HCT116 (cell line): ENCODE results near the gene DIAPH3. TPM values are rescaled to one million over a fixed set of nuclear protein-coding genes. Genes with fewer than 3 reads are reported as not detected.

Experiments
- ATAC-seq: fragments of 200-7000 bp; cut with Tn5 transposase; 2 replicates; pipeline ENCODE4 v1.9.1; 2020; ENCODE audit warnings: mild to moderate bottlenecking, moderate library complexity
- BruUV-seq: library from RNA; stranded (reverse); fragments of 400-500 nt; replicated peaks from 2 replicates; lab custom pipeline; 2021; lab: Mats Ljungman, UMichigan
- CTCF ChIA-PET: fragments of 300-600 bp; sonication (Branson Sonifier 250); formaldehyde crosslinking; loops from one replicate; lab custom pipeline; 2021; ENCODE audit warnings: antibody characterized with exemption; lab: Charles Lee
- POLR2A ChIA-PET: fragments of 300-600, 350-600 bp; sonication (Branson Sonifier 250); formaldehyde crosslinking; loops from one replicate; lab custom pipeline; 2021; ENCODE audit warnings: antibody characterized with exemption; lab: Charles Lee
- RAD21 ChIA-PET, 2 experiments: fragments of 300-600 bp; sonication (Branson Sonifier 250); formaldehyde crosslinking; loops; one replicate each; lab custom pipeline; 2023; ENCODE audit warnings: low total read pairs in 2 of 2; ENCODE audit not compliant: uncharacterized antibody in 2 of 2, unreplicated experiment in 2 of 2, low non-redundant PET in 1 of 2; lab: Charles Lee
- DNase-seq: peaks from one replicate; pipeline ENCODE4 v3.0.0-alpha.2; 2010; ENCODE audit warnings: low read depth, low spot score
- H2AFZ ChIP-seq: fragments of 200-600 bp; shearing (Covaris generic), sonication (generic); 2 replicates; pipeline ENCODE4 v1.6.1; 2017; ENCODE audit warnings: low read depth, mixed run types, mixed read lengths, antibody characterized with exemption, low read length; ENCODE audit not compliant: poor library complexity, severe bottlenecking
- H3K27ac ChIP-seq: 2 replicates; pipeline ENCODE4 v1.5.1; 2012; ENCODE audit warnings: low read depth, low read length
- H3K27me3 ChIP-seq: fragments of 200-600 bp; sonication (generic); 2 replicates; pipeline ENCODE4 v1.6.1; 2016; ENCODE audit warnings: mixed run types, low read length, mixed read lengths; ENCODE audit not compliant: insufficient read depth
- H3K36me3 ChIP-seq, 2 experiments: fragments of 200-500 bp in 1 of 2; fragments of 200-600 bp in 1 of 2; sonication (Bioruptor generic) in 1 of 2; sonication (generic) in 1 of 2; 2 replicates each; pipeline versions ENCODE4 v1.5.1 to v1.6.1; 2014 to 2016; ENCODE audit warnings: low read length in 2 of 2, inconsistent platforms in 1 of 2, mixed read lengths in 1 of 2, mixed run types in 1 of 2; ENCODE audit not compliant: insufficient read depth in 2 of 2, control insufficient read depth in 1 of 2
- H3K4me1 ChIP-seq, 2 experiments: fragments of 200-600 bp in 1 of 2; sonication (generic) in 1 of 2; 2 replicates each; pipeline versions ENCODE4 v1.5.1 to v1.6.1; 2012 to 2017; ENCODE audit warnings: low read length in 2 of 2, inconsistent platforms in 1 of 2, mild to moderate bottlenecking in 1 of 2, mixed read lengths in 1 of 2, mixed run types in 1 of 2, moderate library complexity in 1 of 2; ENCODE audit not compliant: insufficient read depth in 2 of 2, control insufficient read depth in 1 of 2
- H3K4me2 ChIP-seq: fragments of 200-600 bp; sonication (generic); 2 replicates; pipeline ENCODE4 v1.6.1; 2017; ENCODE audit warnings: mixed run types, low read length, mixed read lengths
- H3K4me3 ChIP-seq, 2 experiments: fragments of 200-600 bp in 1 of 2; sonication (generic) in 1 of 2; replicated peaks in 1 of 2; 2 replicates each; pipeline ENCODE4 v1.5.1; 2011 to 2016; ENCODE audit warnings: low read length in 2 of 2, control low read depth in 1 of 2, low read depth in 1 of 2, mild to moderate bottlenecking in 1 of 2, mixed read lengths in 1 of 2, mixed run types in 1 of 2
- H3K79me2 ChIP-seq: fragments of 200-600 bp; sonication (generic); 2 replicates; pipeline ENCODE4 v1.6.1; 2017; ENCODE audit warnings: mild to moderate bottlenecking, mixed run types, low read length, moderate library complexity, mixed read lengths; ENCODE audit not compliant: insufficient read depth
- H3K9ac ChIP-seq: fragments of 200-600 bp; sonication (generic); 2 replicates; pipeline ENCODE4 v1.6.1; 2016; ENCODE audit warnings: low read length, mixed read lengths
- H3K9me2 ChIP-seq: fragments of 200-600 bp; sonication (generic), shearing (Covaris generic); 2 replicates; pipeline ENCODE4 v1.6.1; 2017; ENCODE audit warnings: mixed run types, mild to moderate bottlenecking, moderate library complexity; ENCODE audit not compliant: insufficient read depth
- H3K9me3 ChIP-seq, 2 experiments: fragments of 200-500 bp in 1 of 2; fragments of 200-600 bp in 1 of 2; sonication (Bioruptor generic) in 1 of 2; sonication (generic) in 1 of 2; 2 replicates each; pipeline ENCODE4 v1.6.1; 2014 to 2017; ENCODE audit warnings: low read length in 2 of 2, mixed read lengths in 2 of 2, inconsistent platforms in 1 of 2, low read depth in 1 of 2, mild to moderate bottlenecking in 1 of 2, mixed run types in 1 of 2, moderate library complexity in 1 of 2; ENCODE audit not compliant: control insufficient read depth in 1 of 2, insufficient read depth in 1 of 2
- H4K20me1 ChIP-seq: fragments of 200-600 bp; sonication (generic), shearing (Covaris generic); 2 replicates; pipeline ENCODE4 v1.6.1; 2017; ENCODE audit warnings: mixed run types, mild to moderate bottlenecking, moderate library complexity; ENCODE audit not compliant: insufficient read depth
- ATF3 ChIP-seq: IDR thresholded peaks from 2 replicates; pipeline ENCODE4 v1.6.1; 2012
- CBX3 ChIP-seq: IDR thresholded peaks from 2 replicates; pipeline ENCODE4 v1.6.1; 2012; ENCODE audit warnings: low read depth
- CTCF ChIP-seq, 3 experiments: fragments of 200-600 bp in 1 of 3; sonication (generic) in 1 of 3; IDR thresholded peaks in 2 of 3; conservative IDR thresholded peaks in 1 of 3; 2 replicates each; pipeline ENCODE4 v1.5.1; 2012 to 2017; ENCODE audit warnings: low read depth in 2 of 3, low read length in 2 of 3, antibody characterized with exemption in 1 of 3, borderline replicate concordance in 1 of 3, control low read depth in 1 of 3, mild to moderate bottlenecking in 1 of 3, mixed read lengths in 1 of 3, mixed run types in 1 of 3, moderate library complexity in 1 of 3; ENCODE audit not compliant: insufficient read depth in 1 of 3
- EGR1 ChIP-seq: IDR thresholded peaks from 2 replicates; pipeline ENCODE4 v1.6.1; 2012; ENCODE audit warnings: low read depth
- EZH2 ChIP-seq: fragments of 200-600 bp; sonication (generic); IDR thresholded peaks from 2 replicates; pipeline ENCODE4 v1.6.1; 2017; ENCODE audit warnings: antibody characterized with exemption, mixed run types
- FOSL1 ChIP-seq: IDR thresholded peaks from 2 replicates; pipeline ENCODE4 v1.6.1; 2012; ENCODE audit warnings: low read depth
- JUND ChIP-seq: IDR thresholded peaks from 2 replicates; pipeline ENCODE4 v1.6.1; 2012
- RAD21 ChIP-seq: IDR thresholded peaks from 2 replicates; pipeline ENCODE4 v1.6.1; 2012; ENCODE audit warnings: low read depth, mild to moderate bottlenecking
- REST ChIP-seq: IDR thresholded peaks from 2 replicates; pipeline ENCODE4 v1.6.1; 2012; ENCODE audit warnings: low read depth
- YY1 ChIP-seq: IDR thresholded peaks from 2 replicates; pipeline ENCODE4 v1.6.1; 2011; ENCODE audit warnings: low read length, low read depth, moderate library complexity, mild to moderate bottlenecking; ENCODE audit not compliant: insufficient replicate concordance; ENCODE audit errors: extremely low read depth
- ZFX ChIP-seq: fragments of 450-650 bp; IDR thresholded peaks from 2 replicates; pipeline ENCODE4 v1.6.1; 2017
- ZNF274 ChIP-seq: fragments of 200-500 bp; sonication (Bioruptor generic); IDR thresholded peaks from 2 replicates; pipeline ENCODE4 v1.6.1; 2014; ENCODE audit warnings: mild to moderate bottlenecking, low read depth, low read length, inconsistent platforms
- intact Hi-C: fragments of 100-400 bp; cut with micrococcal nuclease; formaldehyde crosslinking; loops from 2 replicates; pipeline ENCODE4 v1.10.0; 2022
- total RNA-seq: library from RNA; stranded (reverse); gene quantifications from one replicate; pipeline ENCODE4 v1.2.1, GENCODE V29; 2021; ENCODE audit not compliant: unreplicated experiment

The DIAPH3 gene
- total RNA-seq, 1 experiment from 2014 or later = 22.8 TPM

GRCh38 chr13:60028021-60028420 lies 135.7 kb downstream of the DIAPH3 start:
- POLR2A ChIA-PET = no interaction called here
- no peaks in the 10 kb centered on the region for H3K9me3 ChIP-seq
- intact Hi-C loops = no loop called here

More at GRCh38 chr13:60028021-60028420, 135.7 kb downstream of the DIAPH3 start:
- no peak overlapping the region for H3K4me3 ChIP-seq
- RAD21 ChIA-PET = no interaction called here
- H3K4me1 ChIP-seq = no peaks in the 10 kb centered on the region
- no peak overlapping the region for H2AFZ ChIP-seq
- CTCF ChIA-PET = no interaction called here
- DNase-seq = no peak
- H3K9ac ChIP-seq = no peak overlapping the region
- no peak for ATAC-seq
- no peaks in the 10 kb centered on the region for H3K9me2 ChIP-seq
- TF ChIP-seq REST (no peak), CBX3 (no peak), YY1 (no peak), FOSL1 (no peak), JUND (no peak), ZFX (no peak), ATF3 (no peak), EGR1 (no peak), RAD21 (no peak), EZH2 (no peak), ZNF274 (no peak), CTCF (IDR thresholded peaks at IDR 0.05 in 2 of 3, conservative IDR thresholded peaks at IDR 0.05 in 1 of 3; ENCODE audit: borderline replicate concordance in 1 of 3, insufficient read depth in 1 of 3, low read depth in 2 of 3, low read length in 2 of 3) (no peak)
- no peaks in the 10 kb centered on the region for H3K36me3 ChIP-seq
- H3K4me2 ChIP-seq = no peak overlapping the region
- no peaks in the 10 kb centered on the region for H4K20me1 ChIP-seq
- H3K27me3 ChIP-seq = no peaks in the 10 kb centered on the region
- no peak overlapping the region for H3K27ac ChIP-seq
- no peaks in the 10 kb centered on the region for H3K79me2 ChIP-seq
- BruUV-seq = no TSS peak
